ENCODE results near the gene KIAA0232. TPM values are rescaled to one million over a fixed set of nuclear protein-coding genes. Genes with fewer than 3 reads are reported as not detected.
"Not testable (repeated sequence)": the region's sequence is repeated elsewhere in the genome, so short reads cannot be mapped to it uniquely, and the experiment has no call there.

Gene KIAA0232
- total RNA-seq, 2 experiments from 2014 or later = 16.1 to 16.5 TPM

GRCh38 chr4:6824772-6825402 is 42.4 kb downstream of the KIAA0232 start:
- Mint-ChIP-seq H3K4me3 (no peak overlapping the region), H3K27me3 (no peaks in the 10 kb centered on the region), H3K9me3 (peaks cover 15% of the 10 kb centered on the region), H3K27ac (no peak overlapping the region), H3K4me1 (ENCODE audit: low read depth) (peaks cover 25% of the 10 kb centered on the region), H3K36me3 (peaks cover 35% of the 10 kb centered on the region)
- no peak for DNase-seq
- POLR2A ChIA-PET = no interaction called here
- intact Hi-C loops (cut with micrococcal nuclease) = no loop called here
- CTCF ChIA-PET = interaction anchor here (1.0 to 1.9 kb wide), 2 partner anchors 49 to 106 kb away, joined by 3 to 6 read pairs; no protein-coding TSS in a partner anchor

DNA sequence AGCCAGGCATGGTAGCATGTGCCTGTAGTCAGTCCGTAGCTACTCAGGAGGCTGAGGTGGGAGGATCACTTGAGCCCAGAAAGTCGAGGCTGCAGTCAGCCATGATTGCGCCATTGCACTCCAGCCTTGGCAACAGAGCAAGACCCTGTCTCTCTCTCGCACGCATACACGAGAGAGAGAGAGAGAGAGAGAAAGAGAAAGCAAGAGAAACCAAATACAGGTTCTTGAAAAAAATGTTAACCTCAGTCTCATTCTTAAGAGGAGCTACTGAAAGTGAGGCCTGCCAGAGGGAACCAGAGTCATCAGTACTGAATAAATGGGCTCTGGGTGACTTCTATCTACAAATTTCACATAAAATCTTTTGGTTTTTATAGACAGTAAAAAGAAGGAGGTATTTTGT is 42.9 kb downstream of the KIAA0232 start:
- Mint-ChIP-seq H3K36me3 (peaks cover 31% of the 10 kb centered on the region), H3K4me1 (ENCODE audit: low read depth) (peaks cover 25% of the 10 kb centered on the region), H3K9me3 (peaks cover 11% of the 10 kb centered on the region), H3K4me3 (no peak overlapping the region), H3K27ac (no peak overlapping the region), H3K27me3 (no peaks in the 10 kb centered on the region)
- DNase-seq = no peak
- CTCF ChIA-PET = interaction anchor here (1.0 to 1.9 kb wide), 2 partner anchors 48 to 106 kb away, joined by 3 to 6 read pairs; no protein-coding TSS in a partner anchor
- POLR2A ChIA-PET = no interaction called here
- intact Hi-C loops (cut with micrococcal nuclease) = no loop called here

DNA sequence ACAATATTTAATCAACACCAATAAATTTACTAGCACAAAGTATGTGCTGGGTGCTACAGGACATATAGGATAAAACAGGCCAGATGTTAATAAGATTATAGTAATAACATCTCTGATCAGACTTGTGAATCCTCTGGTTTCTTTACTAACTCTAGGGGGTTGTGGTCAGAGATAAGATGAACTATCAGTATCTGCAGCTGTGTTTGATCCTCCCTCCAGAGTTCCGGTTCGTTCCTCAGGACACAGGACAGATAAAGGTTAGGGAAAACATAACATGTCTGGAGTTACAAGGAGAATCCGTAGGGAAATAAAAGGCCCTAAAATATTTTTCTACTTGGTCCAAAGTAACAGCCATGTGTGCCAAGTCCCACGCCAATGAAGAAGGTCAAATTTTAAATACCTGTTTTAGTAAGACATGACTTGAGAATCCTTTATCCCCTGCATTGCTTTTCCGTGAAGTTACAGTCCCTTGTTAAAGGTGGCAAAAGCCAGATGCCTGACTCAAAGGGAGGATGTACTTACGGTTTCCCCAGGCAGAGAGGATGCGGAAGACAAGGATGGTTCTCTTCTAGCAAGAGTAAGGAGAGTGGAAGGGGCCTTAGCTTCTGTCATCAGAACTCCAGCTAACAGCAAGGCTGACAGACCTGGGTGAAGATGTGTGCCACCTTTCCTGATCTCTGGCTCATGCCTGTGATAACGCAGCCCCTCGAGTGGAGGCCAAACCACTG is 44.4 kb downstream of the KIAA0232 start:
- peaks cover 32% of the 10 kb centered on the region for H3K36me3 Mint-ChIP-seq
- POLR2A ChIA-PET = no interaction called here
- intact Hi-C loops (cut with micrococcal nuclease) = no loop called here

DNA sequence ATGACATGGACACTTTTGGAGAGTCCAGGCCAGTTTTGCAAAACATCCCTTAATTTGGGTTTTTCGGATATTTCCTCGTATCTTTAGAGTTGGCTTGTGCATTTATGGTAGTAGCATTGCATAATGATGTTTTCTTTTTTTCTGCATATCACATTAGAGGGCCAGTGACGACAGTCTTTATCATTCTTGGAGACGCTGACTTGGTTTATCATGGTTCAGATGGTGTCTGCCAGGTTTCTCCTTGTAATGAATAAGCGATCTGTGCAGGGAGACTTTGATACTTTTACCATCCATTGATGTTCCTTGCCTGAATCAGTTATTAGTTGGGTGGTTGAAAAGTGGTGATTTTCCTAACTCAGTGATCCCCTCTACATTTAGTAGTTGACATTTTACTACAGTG is 46.6 kb downstream of the KIAA0232 start:
- POLR2A ChIA-PET = no interaction called here

More for the DNA sequence above, 44.4 kb downstream of the KIAA0232 start:
- DNase-seq = no peak
- no peak overlapping the region for H3K27ac Mint-ChIP-seq
- CTCF ChIA-PET = no interaction called here
- H3K4me1 Mint-ChIP-seq (ENCODE audit: low read depth) = peaks cover 25% of the 10 kb centered on the region
- H3K4me3 Mint-ChIP-seq = no peak overlapping the region
- peaks cover 1% of the 10 kb centered on the region for H3K9me3 Mint-ChIP-seq
- no peaks in the 10 kb centered on the region for H3K27me3 Mint-ChIP-seq

DNA sequence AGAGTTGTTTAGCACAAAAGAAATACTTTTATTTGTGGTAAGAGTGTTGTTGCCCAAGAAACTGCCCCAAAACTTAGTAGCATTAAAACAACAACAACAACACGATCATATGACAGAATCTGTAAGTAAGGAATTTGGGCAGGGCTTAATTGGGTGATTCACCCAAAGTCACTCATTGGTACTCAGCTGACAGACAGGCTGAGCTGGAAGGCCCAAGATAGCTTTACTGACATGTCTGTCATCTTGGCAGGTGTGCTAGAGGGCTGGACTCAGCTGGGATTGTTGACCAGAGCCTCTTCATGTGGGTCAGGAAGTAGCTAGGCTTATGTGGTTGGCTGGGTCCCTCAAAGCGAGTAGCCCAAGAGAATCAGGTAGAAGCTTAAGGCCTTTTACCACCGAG is 52.3 kb downstream of the KIAA0232 start:
- no peak for DNase-seq
- H3K36me3 Mint-ChIP-seq = peaks cover 24% of the 10 kb centered on the region
- H3K4me3 Mint-ChIP-seq = no peak overlapping the region
- no peaks in the 10 kb centered on the region for H3K27me3 Mint-ChIP-seq
- peaks cover 8% of the 10 kb centered on the region for H3K9me3 Mint-ChIP-seq
- intact Hi-C loops (cut with micrococcal nuclease) = no loop called here
- CTCF ChIA-PET = interaction anchor here (0.7 kb wide), 1 partner anchor 38 kb away, joined by 3 read pairs; no protein-coding TSS in a partner anchor
- H3K4me1 Mint-ChIP-seq (ENCODE audit: low read depth) = peaks cover 4% of the 10 kb centered on the region
- POLR2A ChIA-PET = no interaction called here
- H3K27ac Mint-ChIP-seq = no peak overlapping the region

More for the DNA sequence above, 46.6 kb downstream of the KIAA0232 start:
- H3K36me3 Mint-ChIP-seq = peaks cover 36% of the 10 kb centered on the region
- H3K4me1 Mint-ChIP-seq (ENCODE audit: low read depth) = peaks cover 25% of the 10 kb centered on the region
- no peaks in the 10 kb centered on the region for H3K27me3 Mint-ChIP-seq
- CTCF ChIA-PET = interaction anchor here (2.7 kb wide), 1 partner anchor 44 kb away, joined by 15 read pairs; no protein-coding TSS in a partner anchor
- no peak for DNase-seq
- no peaks in the 10 kb centered on the region for H3K9me3 Mint-ChIP-seq
- intact Hi-C loops (cut with micrococcal nuclease) = no loop called here
- H3K4me3 Mint-ChIP-seq = no peak overlapping the region
- no peak overlapping the region for H3K27ac Mint-ChIP-seq

DNA sequence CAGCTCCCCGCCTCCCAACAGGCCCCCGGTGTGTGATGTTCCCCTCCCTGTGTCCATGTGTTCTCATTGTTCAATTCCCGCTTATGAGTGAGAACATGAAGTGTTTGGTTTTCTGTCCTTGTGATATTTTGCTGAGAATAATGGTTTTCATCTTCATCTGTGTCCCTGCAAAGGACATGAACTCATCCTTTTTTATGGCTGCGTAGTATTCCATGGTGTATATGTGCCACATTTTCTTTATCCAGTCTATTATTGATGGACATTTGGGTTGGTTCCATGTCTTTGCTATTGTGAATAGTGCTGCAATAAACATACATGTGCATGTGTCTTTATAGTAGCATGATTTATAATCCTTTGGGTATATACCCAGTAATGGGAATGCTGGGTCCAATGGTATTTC is 53.1 kb downstream of the KIAA0232 start:
- H3K27ac Mint-ChIP-seq, POLR2A ChIA-PET: not testable (repeated sequence)
- CTCF ChIA-PET = interaction anchor here (0.7 kb wide), 1 partner anchor 38 kb away, joined by 3 read pairs; no protein-coding TSS in a partner anchor

GRCh38 chr4:6837106-6837505 is 54.6 kb downstream of the KIAA0232 start:
- H3K27me3 Mint-ChIP-seq; H3K4me3 Mint-ChIP-seq; CTCF ChIA-PET; POLR2A ChIA-PET; DNase-seq; H3K4me1 Mint-ChIP-seq (ENCODE audit: low read depth); intact Hi-C loops (cut with micrococcal nuclease); H3K27ac Mint-ChIP-seq; H3K9me3 Mint-ChIP-seq: not testable (repeated sequence)
- H3K36me3 Mint-ChIP-seq = peaks cover 21% of the 10 kb centered on the region

More for the DNA sequence above, 53.1 kb downstream of the KIAA0232 start:
- H3K9me3 Mint-ChIP-seq; H3K27me3 Mint-ChIP-seq; H3K4me1 Mint-ChIP-seq (ENCODE audit: low read depth); H3K4me3 Mint-ChIP-seq; intact Hi-C loops (cut with micrococcal nuclease); DNase-seq: not testable (repeated sequence)
- H3K36me3 Mint-ChIP-seq = peaks cover 23% of the 10 kb centered on the region

DNA sequence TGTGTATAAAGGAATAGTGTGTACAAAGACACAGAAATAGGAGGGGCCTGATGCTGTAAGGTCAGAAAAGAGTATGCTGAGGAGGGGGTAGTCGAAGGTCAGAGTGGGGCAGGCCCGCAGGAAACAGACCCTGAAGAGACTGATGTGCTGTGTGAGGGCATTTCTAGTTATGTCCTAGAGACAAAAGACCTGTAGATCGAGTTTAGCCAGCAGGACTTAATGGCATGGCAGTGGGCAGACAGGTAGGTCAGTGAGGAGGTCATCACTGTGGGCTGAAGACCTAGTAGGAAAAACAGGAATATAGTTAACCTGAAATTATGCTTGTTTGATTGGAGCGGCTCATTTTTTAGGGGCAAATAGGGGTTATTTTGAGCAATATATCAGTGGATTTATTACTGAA is 57.1 kb downstream of the KIAA0232 start:
- no peak overlapping the region for H3K4me3 Mint-ChIP-seq
- peaks cover 8% of the 10 kb centered on the region for H3K9me3 Mint-ChIP-seq
- no peaks in the 10 kb centered on the region for H3K27me3 Mint-ChIP-seq
- no peak overlapping the region for H3K27ac Mint-ChIP-seq
- ChIA-PET CTCF (no interaction called here), POLR2A (no interaction called here)
- DNase-seq = no peak
- peaks cover 22% of the 10 kb centered on the region for H3K36me3 Mint-ChIP-seq
- intact Hi-C loops (cut with micrococcal nuclease) = no loop called here
- H3K4me1 Mint-ChIP-seq (ENCODE audit: low read depth) = peaks cover 4% of the 10 kb centered on the region

GRCh38 chr4:6840062-6840976 is 57.8 kb downstream of the KIAA0232 start:
- CTCF ChIA-PET = no interaction called here
- no peak overlapping the region for H3K27ac Mint-ChIP-seq
- H3K36me3 Mint-ChIP-seq = peaks cover 21% of the 10 kb centered on the region
- POLR2A ChIA-PET = no interaction called here
- no peak overlapping the region for H3K4me3 Mint-ChIP-seq
- intact Hi-C loops (cut with micrococcal nuclease) = no loop called here
- peaks cover 4% of the 10 kb centered on the region for H3K9me3 Mint-ChIP-seq
- DNase-seq = no peak
- H3K27me3 Mint-ChIP-seq = no peaks in the 10 kb centered on the region
- H3K4me1 Mint-ChIP-seq (ENCODE audit: low read depth) = peaks cover 4% of the 10 kb centered on the region

- POLR2A ChIA-PET = no interaction called here
- peaks cover 26% of the 10 kb centered on the region for H3K36me3 Mint-ChIP-seq
- H3K9me3 Mint-ChIP-seq = no peaks in the 10 kb centered on the region
- no peak overlapping the region for H3K27ac Mint-ChIP-seq
- peaks cover 6% of the 10 kb centered on the region for H3K4me1 Mint-ChIP-seq (ENCODE audit: low read depth)
- intact Hi-C loops (cut with micrococcal nuclease) = no loop called here
- no peak for DNase-seq
- H3K4me3 Mint-ChIP-seq = no peak overlapping the region
- CTCF ChIA-PET = interaction anchor here (3.9 kb wide), 1 partner anchor 28 kb away, joined by 19 read pairs; no protein-coding TSS in a partner anchor
- no peaks in the 10 kb centered on the region for H3K27me3 Mint-ChIP-seq
Observed at GRCh38 chr4:6845027-6845426, 62.5 kb downstream of the KIAA0232 start.

- CTCF ChIA-PET = interaction anchor here (3.9 kb wide), 1 partner anchor 28 kb away, joined by 19 read pairs; no protein-coding TSS in a partner anchor
- Mint-ChIP-seq H3K36me3 (peaks cover 26% of the 10 kb centered on the region), H3K4me1 (ENCODE audit: low read depth) (peaks cover 6% of the 10 kb centered on the region), H3K27me3 (no peaks in the 10 kb centered on the region), H3K9me3 (no peaks in the 10 kb centered on the region), H3K4me3 (no peak overlapping the region), H3K27ac (no peak overlapping the region)
- intact Hi-C loops (cut with micrococcal nuclease) = no loop called here
- POLR2A ChIA-PET = no interaction called here
- DNase-seq = no peak
Observed at GRCh38 chr4:6845574-6845973, 63.0 kb downstream of the KIAA0232 start.

DNA sequence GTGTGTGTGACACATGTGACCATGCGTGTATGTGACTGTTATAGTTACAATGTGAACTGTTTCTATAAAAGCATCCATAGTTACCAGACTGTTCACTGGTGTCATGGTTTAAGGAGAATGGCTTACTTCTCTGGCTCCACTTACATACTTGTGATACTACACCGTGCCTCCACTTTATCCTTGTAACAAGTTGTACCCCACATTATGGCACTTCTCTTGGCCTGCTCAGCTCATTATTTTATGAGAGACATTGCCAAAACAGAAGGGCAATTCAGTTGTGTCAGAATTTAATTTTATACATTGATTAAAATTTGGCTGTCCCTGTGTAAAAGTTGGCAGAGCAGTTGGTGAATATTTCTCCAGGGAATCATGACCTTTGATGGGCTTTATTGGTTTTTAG is 64.7 kb downstream of the KIAA0232 start:
- H3K36me3 Mint-ChIP-seq = peaks cover 39% of the 10 kb centered on the region
- H3K27ac Mint-ChIP-seq = no peak overlapping the region
- no peak overlapping the region for H3K4me3 Mint-ChIP-seq
- H3K9me3 Mint-ChIP-seq = peaks cover 6% of the 10 kb centered on the region
- H3K4me1 Mint-ChIP-seq (ENCODE audit: low read depth) = peaks cover 6% of the 10 kb centered on the region
- H3K27me3 Mint-ChIP-seq = no peaks in the 10 kb centered on the region
- CTCF ChIA-PET = interaction anchor here (3.9 kb wide), 1 partner anchor 26 kb away, joined by 19 read pairs; no protein-coding TSS in a partner anchor
- intact Hi-C loops (cut with micrococcal nuclease) = no loop called here
- POLR2A ChIA-PET = no interaction called here
- DNase-seq = no peak

Data from activated CD4-positive, alpha-beta memory T cell treated with anti-CD3 and anti-CD28 coated beads for 36 hours (primary cell).